HepG2 (cell line): Measurements from ENCODE around the gene ENDOD1.

Source experiments
- BHLHE40 ChIP-seq: IDR thresholded peaks from 2 replicates; pipeline ENCODE4 v1.6.1; 2011; ENCODE audit warnings: low read length, improper control_type of control experiment
- CTCF ChIP-seq: sonication (generic); formaldehyde crosslinking; IDR thresholded peaks from 2 replicates; pipeline ENCODE4 v1.5.0; 2020; ENCODE audit warnings: mild to moderate bottlenecking, missing genetic modification reagents, moderate library complexity
- ESRRA ChIP-seq: sonication (generic); formaldehyde crosslinking; IDR thresholded peaks from 2 replicates; pipeline ENCODE4 v1.5.1; 2020; ENCODE audit warnings: mild to moderate bottlenecking, low read depth, missing genetic modification reagents
- FOXK2 ChIP-seq: fragments of 450-650 bp; IDR thresholded peaks from 2 replicates; pipeline ENCODE4 v1.6.1; 2016
- HOXA9 ChIP-seq: sonication (generic); formaldehyde crosslinking; IDR thresholded peaks from 2 replicates; pipeline ENCODE4 v1.8.1; 2022; ENCODE audit warnings: missing genetic modification reagents, mild to moderate bottlenecking, moderate library complexity, borderline replicate concordance
- KDM1A ChIP-seq: IDR thresholded peaks from 2 replicates; pipeline ENCODE4 v1.6.1; 2016; ENCODE audit warnings: missing compliant biosample characterization
- KDM6A ChIP-seq: IDR thresholded peaks from 2 replicates; pipeline ENCODE4 v1.6.1; 2016; ENCODE audit warnings: low read depth
- LBX2 ChIP-seq: sonication (generic); formaldehyde crosslinking; IDR thresholded peaks from 2 replicates; pipeline ENCODE4 v1.5.0; 2020; ENCODE audit warnings: missing genetic modification reagents, mild to moderate bottlenecking, borderline replicate concordance
- MNT ChIP-seq: fragments of 450-650 bp; IDR thresholded peaks from 2 replicates; pipeline ENCODE4 v1.6.1; 2016
- POLR2AphosphoS2 ChIP-seq: IDR thresholded peaks from 2 replicates; pipeline ENCODE4 v1.6.1; 2011; ENCODE audit warnings: low read depth, low read length, improper control_type of control experiment
- RXRA ChIP-seq: sonication (generic); formaldehyde crosslinking; IDR thresholded peaks from 2 replicates; pipeline ENCODE4 v1.5.1; 2020; ENCODE audit warnings: missing genetic modification reagents
- ZNF18 ChIP-seq: sonication (generic); formaldehyde crosslinking; IDR thresholded peaks from 2 replicates; pipeline ENCODE4 v1.8.0; 2022; ENCODE audit warnings: mild to moderate bottlenecking, missing genetic modification reagents; ENCODE audit not compliant: insufficient replicate concordance
- ZNF777 ChIP-seq: sonication (generic); formaldehyde crosslinking; IDR thresholded peaks from 2 replicates; pipeline ENCODE4 v1.4.0; 2020; ENCODE audit warnings: missing genetic modification reagents
- ZZZ3 ChIP-seq: sonication (generic); formaldehyde crosslinking; IDR thresholded peaks from 2 replicates; pipeline ENCODE4 v1.4.0; 2020; ENCODE audit warnings: missing genetic modification reagents, mild to moderate bottlenecking, borderline replicate concordance

GRCh38 chr11:95111923-95112540, 22.4 kb downstream of the ENDOD1 start:
- no peak for TF ChIP-seq KDM1A
- TF ChIP-seq BHLHE40 = no peak
- TF ChIP-seq CTCF (CRISPR knock-in tag) = no peak
- no peak for TF ChIP-seq FOXK2
- no peak for TF ChIP-seq MNT
- TF ChIP-seq ZNF777 (CRISPR knock-in tag) = no peak
- TF ChIP-seq KDM6A = no peak
- no peak for TF ChIP-seq ESRRA (CRISPR knock-in tag)
- TF ChIP-seq RXRA (CRISPR knock-in tag) = no peak
- TF ChIP-seq ZZZ3 (CRISPR knock-in tag) = no peak
- no peak for TF ChIP-seq LBX2 (CRISPR knock-in tag)
- TF ChIP-seq ZNF18 (CRISPR knock-in tag) = no peak
- no peak for TF ChIP-seq POLR2AphosphoS2
- TF ChIP-seq HOXA9 = no peak
